Neural progenitor cell (in vitro differentiated cells): ENCODE measurements around the gene UBE2D3. TPM values are rescaled to one million over a fixed set of nuclear protein-coding genes. Genes with fewer than 3 reads are reported as not detected.
A peak's percentile ranks its signal among the peaks of the same experiment; 100 is the strongest.

ENCODE experiments used
- DNase-seq: peaks from one replicate; pipeline ENCODE4 v3.0.0-alpha.2; 2016; ENCODE audit warnings: low spot score
- H2AFZ ChIP-seq: fragments of 200-600 bp; sonication (generic); replicated peaks from 2 replicates; pipeline ENCODE4 v1.6.1; 2016; ENCODE audit warnings: antibody characterized with exemption
- H3F3A ChIP-seq: fragments of 200-600 bp; sonication (generic); 2 replicates; pipeline ENCODE4 v1.6.1; 2016; ENCODE audit warnings: antibody characterized with exemption, low read depth
- H3K27ac ChIP-seq: fragments of 200-600 bp; sonication (generic); 2 replicates; pipeline ENCODE4 v1.5.1; 2016; ENCODE audit warnings: mild to moderate bottlenecking
- H3K27me3 ChIP-seq: fragments of 200-600 bp; sonication (generic); 2 replicates; pipeline ENCODE4 v1.6.1; 2016; ENCODE audit warnings: mild to moderate bottlenecking, moderate library complexity
- H3K36me3 ChIP-seq: fragments of 200-600 bp; sonication (generic); 2 replicates; pipeline ENCODE4 v1.5.1; 2016
- H3K4me1 ChIP-seq: fragments of 200-600 bp; sonication (generic); 2 replicates; pipeline ENCODE4 v1.6.1; 2016; ENCODE audit warnings: mixed run types
- H3K4me2 ChIP-seq: fragments of 200-600 bp; sonication (generic); 2 replicates; pipeline ENCODE4 v1.6.1; 2016
- H3K4me3 ChIP-seq: fragments of 200-600 bp; sonication (generic); 2 replicates; pipeline ENCODE4 v1.5.1; 2016
- H3K79me2 ChIP-seq: fragments of 200-600 bp; sonication (generic); 2 replicates; pipeline ENCODE4 v1.6.1; 2016; ENCODE audit warnings: low read depth
- H3K9ac ChIP-seq: fragments of 200-600 bp; sonication (generic); 2 replicates; pipeline ENCODE4 v1.6.1; 2016
- H3K9me3 ChIP-seq: fragments of 200-600 bp; sonication (generic); 2 replicates; pipeline ENCODE4 v1.5.1; 2016; ENCODE audit warnings: low read depth
- H4K20me1 ChIP-seq: fragments of 200-600 bp; sonication (generic); 2 replicates; pipeline ENCODE4 v1.6.1; 2016; ENCODE audit warnings: low read depth
- H3K27ac Mint-ChIP-seq: 3 replicates; pipeline ENCODE4 v1.8.0; 2021; ENCODE audit warnings: mixed read lengths
- H3K27me3 Mint-ChIP-seq: 2 replicates; pipeline ENCODE4 v1.8.0; 2022; ENCODE audit warnings: low read depth, mild to moderate bottlenecking, inconsistent platforms, moderate library complexity, mixed read lengths; ENCODE audit not compliant: insufficient read depth
- H3K36me3 Mint-ChIP-seq: 3 replicates; pipeline ENCODE4 v1.8.0; 2021; ENCODE audit warnings: mixed read lengths
- H3K4me1 Mint-ChIP-seq: 3 replicates; pipeline ENCODE4 v1.8.0; 2021; ENCODE audit warnings: mixed read lengths
- H3K4me3 Mint-ChIP-seq: 3 replicates; pipeline ENCODE4 v1.8.0; 2021; ENCODE audit warnings: mild to moderate bottlenecking, moderate library complexity, mixed read lengths
- H3K9me3 Mint-ChIP-seq: 3 replicates; pipeline ENCODE4 v1.8.0; 2020; ENCODE audit warnings: mixed read lengths
- CTCF ChIP-seq: fragments of 200-600 bp; sonication (generic); IDR thresholded peaks from 2 replicates; pipeline ENCODE4 v1.5.1; 2017; ENCODE audit warnings: antibody characterized with exemption, mild to moderate bottlenecking
- EZH2 ChIP-seq: fragments of 200-600 bp; sonication (generic); IDR thresholded peaks from 2 replicates; pipeline ENCODE4 v1.6.1; 2017; ENCODE audit warnings: antibody characterized with exemption, mild to moderate bottlenecking, moderate library complexity
- EZH2phosphoT487 ChIP-seq: fragments of 200-600 bp; sonication (generic); IDR thresholded peaks from 2 replicates; pipeline ENCODE4 v1.6.1; 2017; ENCODE audit warnings: antibody characterized with exemption
- total RNA-seq: library from RNA; depleted of rRNA; stranded (reverse); fragments of >200 nt; gene quantifications from 2 replicates; pipeline ENCODE4 v1.2.3, GENCODE V29; 2015; ENCODE audit warnings: low replicate concordance

UBE2D3 gene
- total RNA-seq, 1 donor from 2014 or later = 573 TPM

GRCh38 chr4:102760645-102761295, 66.6 kb downstream of the UBE2D3 start, which contains the start of gene MANBA:
Gene MANBA (minus strand): TSS chr4:102760968. CDS start chr4:102760894, 74 bp downstream.
- Mint-ChIP-seq H3K36me3 (peaks cover 7% of the 10 kb centered on the region), H3K9me3 (peaks cover 2% of the 10 kb centered on the region), H3K27ac (peak within 1 kb of the TSS; percentile 94), H3K4me3 (peak within 1 kb of the TSS; percentile 99), H3K4me1 (peaks cover 21% of the 10 kb centered on the region), H3K27me3 (peaks cover 16% of the 10 kb centered on the region)
- Histone ChIP-seq H3K4me2 (peak within 1 kb of the TSS; percentile 93), H3F3A (peaks cover 20% of the 10 kb centered on the region), H3K9me3 (no peaks in the 10 kb centered on the region), H3K4me1 (peaks cover 7% of the 10 kb centered on the region), H2AFZ (peak within 1 kb of the TSS; percentile 99), H3K36me3 (no peaks in the 10 kb centered on the region), H3K79me2 (peaks cover 46% of the 10 kb centered on the region), H3K27ac (peak within 1 kb of the TSS; percentile 28), H3K4me3 (peak within 1 kb of the TSS; percentile 71), H3K9ac (peak within 1 kb of the TSS; percentile 53), H3K27me3 (no peaks in the 10 kb centered on the region), H4K20me1 (peaks cover 7% of the 10 kb centered on the region)
- DNase-seq = peak; percentile 96
- peak; percentile 3 for TF ChIP-seq CTCF
- no peak for TF ChIP-seq EZH2phosphoT487
- TF ChIP-seq EZH2 = no peak

DNA sequence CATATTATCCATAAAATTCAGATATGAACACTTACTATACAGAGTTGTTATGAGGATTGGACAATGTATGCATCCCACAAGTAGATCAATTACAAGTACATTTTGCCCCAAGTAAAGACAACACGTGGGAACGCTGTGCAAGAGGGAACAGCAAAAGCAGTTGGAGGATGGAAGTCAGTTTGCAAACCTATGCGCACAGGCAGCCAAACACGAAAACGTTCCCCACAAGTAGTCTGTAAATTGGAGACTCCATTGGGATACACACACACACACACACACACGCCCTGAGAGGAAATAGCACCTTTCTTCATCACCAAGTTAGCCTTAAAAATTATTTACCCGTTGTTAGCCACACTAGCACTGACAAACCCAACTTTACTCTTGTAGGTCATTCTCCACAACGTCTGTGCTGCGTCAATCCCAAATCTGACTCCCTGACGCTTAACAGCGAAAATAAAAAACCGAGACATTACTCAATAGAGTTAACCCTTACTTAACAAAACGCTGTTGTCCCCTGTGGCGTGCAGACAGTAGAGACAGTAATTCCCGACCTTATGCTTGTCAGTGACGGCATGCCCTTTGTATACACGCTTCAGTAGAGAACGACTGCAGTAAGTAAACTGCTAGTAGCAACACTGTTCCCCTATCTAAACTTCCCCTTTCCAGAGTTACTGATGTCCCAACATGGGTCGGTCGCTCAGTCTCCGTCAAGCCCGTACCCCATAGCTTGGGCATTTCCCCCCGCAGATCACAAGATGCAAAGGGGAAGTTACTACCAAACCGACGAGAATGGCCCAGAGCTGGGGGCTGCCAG, 67.3 kb downstream of the UBE2D3 start:
- H3K9me3 Mint-ChIP-seq = peaks cover 3% of the 10 kb centered on the region
- no peak for TF ChIP-seq EZH2
- TF ChIP-seq EZH2phosphoT487 = no peak
- no peak for TF ChIP-seq CTCF
- peaks cover 48% of the 10 kb centered on the region for H3K79me2 ChIP-seq
- peaks cover 20% of the 10 kb centered on the region for H3F3A ChIP-seq
- peaks cover 7% of the 10 kb centered on the region for H3K4me1 ChIP-seq
- peak overlapping the region; percentile 71 for H3K4me3 ChIP-seq
- peak overlapping the region; percentile 99 for H2AFZ ChIP-seq
- peaks cover 16% of the 10 kb centered on the region for H3K27me3 Mint-ChIP-seq
- no peaks in the 10 kb centered on the region for H3K36me3 ChIP-seq
- H3K4me1 Mint-ChIP-seq = peaks cover 21% of the 10 kb centered on the region
- no peaks in the 10 kb centered on the region for H3K27me3 ChIP-seq
- peak overlapping the region; percentile 94 for H3K27ac Mint-ChIP-seq
- H3K9ac ChIP-seq = peak overlapping the region; percentile 53
- no peaks in the 10 kb centered on the region for H3K9me3 ChIP-seq
- peaks cover 7% of the 10 kb centered on the region for H3K36me3 Mint-ChIP-seq
- peaks cover 7% of the 10 kb centered on the region for H4K20me1 ChIP-seq
- H3K4me3 Mint-ChIP-seq = peak overlapping the region; percentile 99
- peak overlapping the region; percentile 93 for H3K4me2 ChIP-seq
- peak overlapping the region; percentile 28 for H3K27ac ChIP-seq
- DNase-seq = peak; percentile 74

DNA sequence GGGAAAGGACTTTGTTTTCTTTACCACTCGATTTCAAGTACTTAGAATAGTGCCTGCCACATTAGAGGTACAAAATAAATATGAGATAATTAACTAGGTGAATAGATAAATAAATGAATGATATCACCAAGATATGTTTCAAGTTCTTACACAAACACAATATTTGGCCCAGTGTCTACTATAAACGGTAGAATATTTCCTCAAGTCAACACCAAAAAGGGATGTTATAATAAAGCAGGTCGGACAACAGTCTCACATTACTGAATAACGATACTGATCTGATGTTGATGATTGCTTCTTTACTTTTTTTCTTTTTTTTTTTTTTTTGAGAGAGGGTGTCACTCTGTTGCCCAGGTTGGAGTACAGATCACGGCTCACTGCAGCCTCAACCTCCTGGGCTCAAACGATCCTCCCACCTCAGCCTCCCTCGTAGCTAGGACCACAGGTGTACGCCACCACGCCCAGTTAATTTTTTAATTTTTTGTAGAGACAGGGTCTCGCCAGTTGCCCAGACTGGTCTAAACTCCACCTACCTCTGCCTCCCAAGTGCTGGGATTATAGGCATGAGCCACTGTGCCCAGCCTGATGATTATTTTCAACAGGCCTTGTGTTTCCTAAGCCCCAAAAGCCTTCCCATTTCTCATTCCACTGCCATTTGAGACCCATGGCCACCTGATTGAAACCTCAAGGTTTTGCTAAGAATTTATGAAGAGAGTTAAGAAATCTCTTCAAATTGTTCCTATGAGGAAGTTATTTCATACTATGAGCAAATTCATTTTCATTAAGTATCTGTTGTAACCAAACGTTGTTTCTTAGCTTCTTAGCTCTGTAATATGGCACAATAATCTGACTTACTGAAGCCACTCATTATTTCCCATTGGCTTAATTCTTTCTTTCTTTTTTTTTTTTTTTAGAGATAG, 68.8 kb downstream of the UBE2D3 start:
- no peak for DNase-seq
- Histone ChIP-seq H2AFZ (no peak overlapping the region), H4K20me1 (peaks cover 7% of the 10 kb centered on the region), H3K27ac (no peak overlapping the region), H3K4me2 (no peak overlapping the region), H3K79me2 (peaks cover 63% of the 10 kb centered on the region), H3F3A (peaks cover 20% of the 10 kb centered on the region), H3K9me3 (no peaks in the 10 kb centered on the region), H3K4me1 (peaks cover 7% of the 10 kb centered on the region), H3K4me3 (no peak overlapping the region), H3K36me3 (no peaks in the 10 kb centered on the region), H3K9ac (no peak overlapping the region), H3K27me3 (no peaks in the 10 kb centered on the region)
- H3K27me3 Mint-ChIP-seq = peaks cover 16% of the 10 kb centered on the region
- peaks cover 6% of the 10 kb centered on the region for H3K9me3 Mint-ChIP-seq
- no peak overlapping the region for H3K27ac Mint-ChIP-seq
- H3K4me3 Mint-ChIP-seq = no peak overlapping the region
- H3K4me1 Mint-ChIP-seq = peaks cover 21% of the 10 kb centered on the region
- TF ChIP-seq EZH2 = no peak
- TF ChIP-seq EZH2phosphoT487 = no peak
- no peak for TF ChIP-seq CTCF
- peaks cover 9% of the 10 kb centered on the region for H3K36me3 Mint-ChIP-seq
